NCI-H69 (cell line): ENCODE measurements around the gene USP2.

Source experiments
- DNase-seq: peaks from one replicate; lab custom pipeline; 2025; lab: John Stamatoyannopoulos, UW

USP2 gene

DNA sequence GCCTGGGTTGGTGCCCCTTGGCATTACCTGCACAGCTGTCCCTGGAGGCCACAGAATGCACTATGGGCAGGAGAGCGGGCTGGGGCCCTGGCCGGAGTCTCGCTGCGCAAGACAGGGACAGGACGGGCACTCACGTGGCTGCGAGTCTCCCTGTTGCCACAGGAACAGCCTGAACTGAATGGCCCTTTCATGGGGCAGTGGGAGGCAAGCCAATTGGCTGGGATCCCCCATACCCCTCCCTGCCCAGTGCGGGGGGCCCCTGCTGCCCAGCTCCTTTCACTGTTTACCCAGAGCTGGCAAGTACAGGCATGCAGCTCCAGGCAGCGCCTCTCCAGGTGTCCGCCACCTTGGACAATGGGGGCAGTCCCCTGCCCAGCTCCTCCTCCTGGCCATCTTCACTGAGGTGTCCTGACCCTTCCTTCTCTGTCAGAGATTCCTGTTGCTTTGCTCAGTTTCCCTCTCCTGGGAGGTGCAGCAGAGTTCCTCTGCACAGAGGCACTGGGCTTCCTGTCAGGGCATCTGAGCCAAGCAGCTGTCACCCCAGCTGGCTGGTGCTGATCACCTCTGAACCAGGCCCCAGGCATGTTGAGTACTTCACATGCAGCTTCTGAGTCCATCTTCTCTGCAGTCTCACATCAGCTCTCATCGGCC is 5.2 kb downstream of the USP2 start:
- peak; percentile 97 for DNase-seq

DNA sequence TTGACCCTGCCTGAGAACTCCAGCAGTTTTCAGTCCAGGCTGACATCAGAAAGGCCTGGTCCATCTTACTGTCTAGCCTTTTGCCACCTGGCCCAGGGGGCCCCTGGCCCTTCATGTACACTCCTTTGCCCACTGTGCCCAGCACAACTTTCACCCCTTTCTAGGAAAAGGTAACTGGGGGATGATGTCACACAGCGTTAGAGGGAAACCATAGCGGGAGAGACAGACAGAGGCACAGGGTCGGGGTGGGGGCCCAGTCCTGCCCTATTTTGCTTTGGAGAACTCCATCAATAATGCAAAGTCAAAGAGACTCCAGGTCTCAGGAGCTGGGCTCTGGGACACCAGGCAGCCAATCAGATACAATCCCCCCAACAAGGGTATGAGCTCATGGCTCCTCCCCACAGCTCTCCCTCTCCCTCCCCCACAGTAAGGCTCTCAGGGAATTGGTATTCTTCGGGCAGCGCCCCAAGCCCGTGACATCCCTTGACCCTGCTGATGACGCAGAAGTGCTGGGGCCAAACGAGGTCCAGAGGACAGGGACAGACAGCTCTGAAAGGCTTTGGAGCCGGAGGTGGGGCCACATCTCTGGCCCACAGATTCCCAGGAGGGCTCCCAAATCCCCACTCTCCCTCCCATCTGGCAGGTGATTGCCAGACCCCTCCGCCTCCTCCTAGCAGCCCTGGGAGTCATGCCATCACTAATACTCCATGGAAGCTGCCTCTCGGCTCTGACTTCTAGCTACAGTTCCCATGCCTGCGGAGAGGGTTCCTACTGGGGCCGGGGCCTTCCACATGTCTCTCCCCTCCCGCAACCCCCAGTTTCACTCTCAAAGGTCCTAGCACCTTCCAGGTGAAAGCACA is 5.9 kb downstream of the USP2 start:
- DNase-seq: peak; percentile 81

DNA sequence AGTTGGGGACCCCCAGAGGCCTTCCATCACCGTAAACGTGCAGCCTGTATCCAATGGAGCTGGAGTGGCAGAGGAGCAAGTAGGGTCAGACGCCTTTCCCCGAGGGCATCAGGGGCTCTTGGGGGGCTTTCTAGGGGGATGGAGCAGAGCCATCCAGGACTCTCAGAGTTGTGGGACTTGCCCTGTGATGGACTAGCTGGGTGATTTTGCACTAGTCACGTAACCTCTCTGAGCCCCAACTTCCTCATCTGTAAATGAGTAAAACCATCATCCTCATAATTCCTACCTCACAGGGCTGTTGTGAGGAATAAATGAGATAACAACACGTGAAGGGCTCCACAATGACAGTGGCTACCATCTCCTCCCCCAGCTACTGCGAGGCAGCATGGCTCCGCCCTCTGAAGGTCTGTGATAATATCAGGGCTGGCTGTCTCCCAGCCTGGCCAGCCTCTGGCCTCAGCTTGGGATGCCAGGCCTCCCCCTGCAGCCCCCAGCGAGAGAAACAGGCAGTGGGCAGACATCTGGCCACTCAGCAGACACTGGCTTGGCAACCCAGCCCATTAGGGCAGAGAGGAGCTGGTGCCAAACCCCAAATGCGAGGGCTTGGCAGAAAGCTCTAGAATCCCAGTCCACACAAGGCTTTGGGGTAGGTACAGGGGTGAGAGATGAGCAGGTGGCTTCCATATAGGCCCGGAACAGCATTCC is 6.7 kb downstream of the USP2 start:
- peak; percentile 46 for DNase-seq

DNA sequence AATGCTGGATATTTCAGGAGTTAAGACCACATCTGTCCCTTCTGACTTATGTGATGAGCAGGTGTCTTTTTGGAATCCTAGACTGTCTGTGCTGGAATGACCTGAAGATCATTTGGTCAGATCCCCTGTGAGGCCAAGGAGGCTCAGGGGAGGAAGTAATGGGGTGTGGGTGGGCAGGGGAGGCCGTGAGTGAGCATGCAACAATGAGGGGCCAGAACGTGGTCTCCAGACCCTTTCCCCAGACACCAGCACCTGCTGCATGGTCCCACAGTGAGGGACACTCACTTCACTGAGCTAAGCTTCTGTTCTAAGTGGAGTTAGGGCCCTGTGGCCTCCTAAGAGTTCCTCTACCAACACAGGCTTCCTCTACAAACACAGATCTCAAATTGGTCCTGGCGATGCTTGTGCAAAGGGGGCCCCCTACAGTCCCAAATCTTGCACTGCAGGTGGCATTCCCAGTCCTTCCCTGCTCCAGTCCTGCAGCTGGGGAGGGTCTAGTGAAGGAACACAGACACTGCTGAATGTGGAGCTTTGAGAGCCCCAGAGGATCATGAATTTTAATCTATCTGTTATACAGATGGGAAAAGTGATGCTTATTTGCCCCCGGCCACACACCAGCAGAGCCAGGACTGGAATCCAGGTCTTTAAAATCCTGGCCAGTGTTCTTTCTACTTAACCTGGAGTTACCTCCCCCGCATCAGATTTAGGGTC is 7.4 kb downstream of the USP2 start:
- DNase-seq: peak; percentile 88

DNA sequence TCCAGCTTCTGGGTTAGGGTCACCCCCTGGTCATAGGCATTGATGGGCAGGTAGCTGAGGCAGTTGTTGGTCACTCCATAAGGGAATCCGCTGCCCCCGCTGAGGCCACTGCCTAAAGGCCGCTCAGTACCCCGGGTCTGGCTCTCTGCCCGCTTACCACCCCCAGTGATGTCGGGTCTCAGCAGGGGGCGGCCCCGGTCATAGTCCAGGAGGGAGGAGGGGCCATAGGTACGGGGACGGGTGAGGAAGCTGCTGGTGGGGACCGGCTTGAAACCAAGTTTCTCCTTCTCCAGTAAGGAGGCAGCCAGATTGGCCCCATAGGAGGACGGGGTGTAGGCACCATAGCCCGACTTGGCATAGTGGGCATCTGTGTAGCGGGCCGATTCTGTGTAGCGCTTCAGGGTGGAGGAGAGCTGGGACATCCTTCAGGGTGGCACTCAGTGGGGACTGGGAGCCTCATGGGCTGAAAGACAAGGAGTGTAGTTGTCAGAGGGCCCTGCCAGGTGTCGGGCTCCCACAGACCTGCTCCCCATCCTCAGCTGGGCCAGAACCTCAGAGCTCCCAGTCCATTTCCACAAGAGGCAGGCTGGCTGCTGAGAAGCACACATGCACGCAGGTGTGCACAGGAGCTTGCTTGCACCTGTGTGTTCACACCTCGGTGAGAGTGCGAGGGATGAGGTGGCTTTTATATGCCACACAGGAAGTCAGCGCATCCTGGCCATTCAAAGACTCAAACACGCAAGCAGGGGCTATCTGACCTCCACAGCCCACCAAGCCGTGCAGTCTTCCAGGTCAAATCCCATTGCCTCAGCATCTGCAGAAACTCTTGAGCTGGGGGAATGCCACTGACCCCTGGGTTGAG is 8.2 kb downstream of the USP2 start:
- DNase-seq: no peak

DNA sequence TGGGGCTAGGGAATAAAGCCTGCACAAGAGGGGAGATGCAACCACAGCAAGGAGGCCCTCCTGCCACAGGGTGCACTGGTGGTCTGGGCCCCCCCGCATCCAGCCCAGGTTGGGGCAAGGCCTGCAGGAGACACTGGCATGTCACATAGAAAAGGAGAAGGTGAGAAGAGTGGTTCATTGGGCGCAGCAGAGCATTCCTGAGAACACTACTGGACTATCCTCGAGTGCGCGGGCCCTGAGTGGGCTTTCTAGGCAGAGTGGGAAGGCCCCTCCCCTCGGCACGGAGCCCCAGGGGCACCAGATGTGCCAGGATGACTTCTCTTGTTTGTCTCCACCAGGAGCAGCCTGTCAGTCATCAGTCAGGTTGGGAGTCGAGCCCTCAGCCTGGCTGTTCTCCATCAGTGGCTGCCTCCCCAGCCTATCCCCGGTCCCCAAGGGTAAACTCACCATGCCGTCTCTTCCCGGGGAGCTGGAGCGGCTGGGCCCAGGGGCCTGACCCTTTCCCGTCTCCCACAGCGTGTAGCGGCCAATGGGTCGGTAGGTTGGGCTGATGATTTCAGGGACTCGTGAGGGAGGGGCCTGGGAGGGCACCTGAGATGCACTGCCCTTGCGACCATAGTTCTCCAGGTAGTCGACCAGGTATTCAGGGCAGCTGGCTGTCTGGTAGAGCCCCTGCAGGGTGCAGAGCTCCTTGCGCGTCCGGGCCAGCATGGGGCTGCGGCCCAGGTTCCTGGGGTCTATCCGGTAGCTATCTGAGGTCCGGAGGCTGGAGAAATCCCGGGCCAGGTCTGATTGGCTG is 9.0 kb downstream of the USP2 start:
- no peak for DNase-seq

DNA sequence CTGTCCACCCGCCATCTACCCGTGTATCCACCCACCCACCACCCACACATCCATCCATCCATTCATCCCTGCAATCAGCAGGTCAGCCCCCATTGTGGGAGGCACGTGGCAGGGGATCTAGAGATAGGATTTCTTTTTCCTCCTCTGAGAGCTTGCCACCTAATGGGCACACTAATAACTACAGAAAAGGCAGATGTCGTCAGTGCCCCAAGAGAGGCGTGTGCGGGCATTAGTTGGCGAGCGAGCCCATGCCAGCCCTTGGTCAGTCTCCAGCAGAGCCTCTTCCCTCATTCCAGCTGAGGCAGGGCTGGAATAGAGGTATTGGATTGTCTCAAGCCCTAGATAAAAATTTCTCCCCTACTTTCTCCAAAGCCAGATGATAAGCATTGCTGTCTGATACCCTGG is 9.7 kb downstream of the USP2 start:
- DNase-seq: peak; percentile 93

DNA sequence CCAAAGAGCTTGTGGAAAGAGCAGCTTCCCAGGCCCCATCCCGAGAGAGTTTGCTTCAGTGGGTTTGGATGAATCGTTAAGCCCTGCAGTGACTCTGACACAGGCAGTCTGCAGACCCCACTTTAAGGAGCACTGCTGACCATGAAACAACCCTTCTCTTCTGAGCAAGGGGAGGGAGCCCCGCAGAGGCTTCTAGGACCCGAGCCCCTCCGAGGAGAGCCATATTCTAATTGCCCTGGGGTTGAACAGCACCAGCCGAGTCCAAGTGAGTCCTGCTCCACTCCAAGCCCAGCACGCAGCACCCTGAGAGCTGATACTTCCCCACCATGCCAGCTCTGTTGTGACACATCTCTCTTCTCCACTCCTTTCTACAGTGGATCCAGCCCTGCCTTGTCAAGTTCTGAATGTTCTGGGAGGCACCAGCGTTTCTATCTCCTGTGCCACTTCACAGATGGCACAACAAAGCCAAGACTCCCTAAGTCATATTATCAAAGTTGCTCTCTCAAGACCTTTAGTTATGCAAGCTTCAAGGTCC is 10.4 kb downstream of the USP2 start:
- DNase-seq: no peak

DNA sequence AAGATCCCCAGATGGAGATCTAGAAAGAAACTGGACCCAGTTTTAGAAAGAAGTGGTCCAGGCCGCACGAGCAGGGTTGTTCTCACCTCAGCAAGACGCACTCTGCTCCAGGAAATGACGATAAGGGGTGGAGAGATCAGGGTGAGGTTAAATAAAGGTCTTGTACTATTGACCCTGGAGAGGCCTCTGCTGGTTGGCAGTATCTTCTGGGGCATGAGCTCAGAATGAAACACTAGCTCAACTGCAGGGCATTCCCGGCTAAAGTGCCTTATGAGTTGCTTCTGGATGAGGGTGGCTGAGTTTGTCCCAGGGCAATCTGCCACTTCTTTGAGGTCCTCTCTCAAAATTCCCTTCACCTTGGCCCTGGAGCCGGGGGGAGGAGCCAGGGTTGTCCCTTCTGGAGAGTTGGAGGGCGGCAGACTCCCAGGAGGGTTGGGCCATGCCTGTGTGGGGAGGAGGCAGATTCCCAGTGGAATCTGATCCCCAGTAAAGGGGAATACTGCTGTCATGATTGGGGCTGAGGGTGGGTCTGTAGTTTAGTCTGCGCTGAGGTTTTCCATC is 10.9 kb downstream of the USP2 start:
- no peak for DNase-seq

DNA sequence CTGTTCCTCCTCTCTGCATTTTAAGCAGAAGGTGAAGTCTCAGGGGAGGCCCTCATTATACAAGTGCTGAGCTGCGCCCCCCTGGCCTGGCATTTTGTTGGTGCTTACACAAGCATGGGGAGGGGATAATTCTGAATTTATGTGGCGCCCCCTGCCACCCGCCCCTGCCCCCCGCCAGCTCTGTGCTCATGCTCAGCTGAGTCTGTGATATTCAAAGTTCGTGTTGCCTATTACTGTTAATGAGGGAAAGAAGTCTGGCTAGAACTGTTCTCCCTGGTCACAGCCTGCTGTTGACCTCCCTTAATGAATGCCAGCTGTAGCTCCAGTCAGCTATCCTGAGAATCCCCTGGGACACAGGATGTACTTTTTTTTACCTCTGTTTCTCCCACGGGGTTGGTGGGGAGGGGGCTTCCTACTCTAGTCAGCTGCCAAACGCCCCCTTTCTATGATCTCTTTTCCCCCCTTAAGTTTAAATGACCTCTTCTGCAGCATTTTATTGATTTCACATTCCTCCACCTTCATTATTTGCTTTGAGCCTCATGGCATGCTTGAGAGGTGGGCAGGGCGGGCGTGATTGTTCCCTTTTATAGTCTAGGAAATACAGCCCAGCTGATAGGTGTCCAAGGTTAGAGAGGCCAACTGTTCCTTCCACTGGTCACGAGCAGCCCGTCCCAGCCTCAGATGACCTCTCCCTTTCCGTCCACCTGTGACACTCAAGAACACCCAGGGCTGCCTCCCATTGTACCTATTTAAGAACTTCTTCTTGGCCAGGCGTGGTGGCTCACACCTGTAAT is 12.2 kb downstream of the USP2 start:
- DNase-seq: peak; percentile 91

DNA sequence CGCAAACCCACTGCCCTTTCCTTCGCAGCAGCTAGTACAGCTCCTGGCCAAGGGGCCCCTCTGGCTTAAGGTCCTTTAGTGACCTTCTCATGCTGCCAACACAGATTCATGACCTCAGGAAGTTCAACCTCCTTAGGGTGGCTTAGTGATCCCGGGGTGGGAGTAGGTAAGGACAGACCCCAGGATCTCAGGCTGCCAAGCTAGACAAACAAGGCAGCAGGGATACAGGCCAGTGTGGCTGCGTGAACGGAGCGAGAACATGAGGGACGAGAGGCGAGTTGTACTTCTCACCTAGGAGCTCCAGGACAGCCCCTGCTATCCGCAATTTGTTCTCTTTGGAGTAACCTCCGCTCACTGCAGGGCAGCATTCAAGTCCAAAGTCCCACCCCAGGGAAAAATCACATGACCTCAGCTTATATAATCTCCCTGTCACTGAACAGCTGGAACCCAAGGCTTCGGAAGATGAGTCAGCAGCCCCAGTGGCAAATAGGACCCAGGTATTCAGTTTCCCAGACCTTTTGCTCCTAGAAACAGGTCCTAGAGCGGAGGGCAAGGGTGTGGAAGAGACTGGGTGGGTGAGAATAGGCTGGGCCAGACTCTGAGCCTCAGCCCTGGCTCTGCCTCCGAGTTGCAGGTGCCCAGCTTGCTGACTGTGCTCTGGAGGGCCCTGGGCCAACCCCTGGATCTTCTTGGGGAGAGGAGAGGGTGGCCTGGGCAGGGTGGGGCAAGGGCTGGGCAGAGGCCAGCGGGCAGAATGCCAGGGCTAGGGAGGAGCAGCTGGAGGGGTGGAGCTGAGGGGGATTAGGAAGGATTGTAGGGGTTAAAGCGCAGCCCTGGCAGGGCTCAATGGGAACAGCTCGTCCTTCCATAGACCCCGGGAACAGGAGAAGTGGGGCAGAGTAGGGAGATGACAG is 13.1 kb downstream of the USP2 start:
- peak; percentile 93 for DNase-seq

DNA sequence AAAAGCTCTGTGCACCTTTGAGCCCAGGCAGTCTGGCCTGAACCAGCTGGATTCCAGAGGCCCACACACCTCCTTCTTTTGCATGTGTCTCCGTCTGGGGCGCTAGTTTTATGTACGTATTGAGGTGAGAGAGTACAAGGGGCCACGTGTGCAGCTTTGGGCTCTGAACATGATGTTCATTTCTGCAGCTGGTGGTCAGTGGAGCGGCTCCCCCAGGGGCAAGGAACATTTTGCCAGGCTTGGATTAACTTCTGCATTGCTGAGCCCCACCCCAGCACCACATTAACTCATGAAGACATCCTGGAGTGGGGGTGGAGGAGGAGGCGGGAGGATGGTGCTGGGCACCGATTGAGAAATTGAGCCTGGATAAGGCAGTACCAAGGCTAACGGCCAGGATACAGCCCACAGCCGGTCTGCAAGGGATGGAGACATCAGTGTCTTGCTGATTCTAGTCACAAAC is 13.8 kb downstream of the USP2 start:
- DNase-seq: no peak

DNA sequence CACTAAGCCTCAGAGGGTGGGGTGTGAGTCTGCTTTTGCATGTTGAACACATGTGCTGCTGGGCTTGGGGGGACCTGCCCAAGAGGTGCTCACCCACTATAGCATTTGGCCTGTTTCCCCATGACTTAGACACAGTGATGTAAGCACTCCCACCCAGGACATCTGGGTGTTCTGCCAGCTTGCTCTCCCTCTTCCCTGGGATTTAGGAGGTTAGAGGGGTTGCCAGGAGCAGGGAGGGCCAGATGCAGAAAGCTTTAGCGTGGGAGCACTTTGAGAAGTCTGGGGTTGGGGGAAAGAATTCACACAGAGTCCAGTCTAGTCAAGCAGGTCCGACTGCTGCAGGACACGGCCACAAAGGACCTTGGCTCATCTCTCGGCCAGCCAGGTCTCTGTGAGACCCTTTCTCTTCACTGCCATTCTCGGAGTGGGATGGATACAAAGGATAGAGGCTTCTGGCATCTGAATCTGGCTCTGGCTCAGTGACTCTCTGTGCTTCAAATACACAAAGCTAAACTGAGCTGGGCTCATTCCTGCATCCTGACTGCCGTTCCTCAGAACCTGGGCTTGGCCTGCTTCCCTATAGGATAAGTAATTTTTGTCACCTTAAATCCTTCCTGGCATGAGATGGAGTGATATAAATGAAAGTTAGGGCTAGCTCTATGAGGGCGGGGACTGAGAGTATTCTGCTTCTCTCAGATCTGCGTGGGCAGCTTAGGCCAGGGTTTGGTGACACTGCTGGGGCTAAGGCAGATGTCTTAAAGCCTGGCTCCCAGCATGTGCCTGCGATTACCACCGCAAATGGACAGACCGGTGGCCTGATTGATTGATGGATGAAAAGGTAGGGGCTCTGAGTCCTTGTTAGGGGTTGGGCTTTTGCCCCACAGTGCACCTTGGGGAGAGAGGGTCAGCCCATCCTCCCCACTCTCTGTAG is 14.5 kb downstream of the USP2 start:
- DNase-seq: no peak

DNA sequence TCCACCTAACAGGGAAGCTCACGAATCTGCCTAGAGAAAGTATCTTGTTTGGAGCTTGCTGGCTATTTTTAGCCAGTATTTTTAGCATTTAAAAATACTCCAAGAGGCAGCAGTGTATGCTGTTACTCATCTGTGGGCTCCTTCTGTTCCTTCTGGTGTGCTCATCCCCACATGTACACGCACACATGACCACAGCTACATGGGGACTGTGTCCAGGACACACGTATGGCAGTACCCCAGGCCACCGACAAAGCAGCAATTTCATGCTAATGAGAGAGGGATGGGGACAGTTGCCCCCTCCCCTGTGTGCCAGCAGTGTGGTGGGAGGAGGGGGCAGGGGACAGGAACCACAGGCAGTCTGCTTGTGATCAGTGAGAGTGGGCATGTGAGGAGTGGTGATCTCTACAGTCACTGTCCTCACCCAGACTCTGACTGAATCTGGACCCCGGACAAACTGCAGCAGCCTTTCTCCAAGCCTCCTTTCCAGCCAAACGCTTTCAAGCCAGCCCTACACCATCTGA is 16.4 kb downstream of the USP2 start:
- no peak for DNase-seq

DNA sequence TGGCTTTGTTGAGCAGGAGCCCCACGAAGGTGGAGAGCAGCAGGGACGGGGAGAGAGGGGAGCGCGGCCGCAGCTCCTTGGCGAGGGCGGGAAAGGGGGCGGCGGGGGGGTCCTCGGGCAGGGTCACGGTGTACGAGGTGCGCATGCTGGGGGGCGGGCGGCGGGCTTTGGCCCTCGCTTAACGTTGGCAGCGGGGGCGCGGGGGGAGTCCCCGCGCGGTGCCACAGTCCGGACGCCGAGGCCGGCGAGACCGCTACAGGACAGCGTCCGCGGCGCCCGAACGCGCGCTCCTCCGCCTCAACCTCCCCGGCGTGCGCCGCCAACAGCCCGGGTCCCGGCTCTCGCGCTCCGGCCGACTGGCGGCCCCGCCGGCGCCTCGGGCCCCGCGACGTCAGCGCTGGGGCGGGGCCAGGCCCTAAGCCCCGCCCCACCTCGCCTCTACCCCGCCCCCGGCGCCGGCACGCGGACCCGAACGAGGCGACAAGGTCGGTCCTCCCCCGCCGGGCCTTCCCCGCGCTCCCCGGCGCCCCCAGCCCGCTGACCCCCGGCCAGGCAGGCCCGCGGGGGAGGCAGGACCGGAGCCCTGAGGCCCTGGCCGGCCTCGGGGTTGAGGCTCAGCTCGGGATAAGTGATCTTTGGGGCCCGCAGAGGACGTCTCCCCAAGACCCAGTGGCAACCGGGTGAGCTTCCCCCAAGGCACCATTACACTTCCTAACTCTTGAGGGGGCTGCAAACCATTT is 17.5 kb downstream of the USP2 start:
- DNase-seq: peak; percentile 77
